Karpas-422 (cell line): ENCODE data around the gene GLRX5. TPM values are rescaled to one million over a fixed set of nuclear protein-coding genes. Genes with fewer than 3 reads are reported as not detected.
A peak's percentile ranks its signal among the peaks of the same experiment; 100 is the strongest.

Experiments
- DNase-seq: peaks from one replicate; pipeline ENCODE4 v3.0.0-alpha.2; 2015
- H2AFZ ChIP-seq: fragments of 200-600 bp; sonication (generic); 2 replicates; pipeline ENCODE4 v1.6.1; 2014; ENCODE audit warnings: antibody characterized with exemption, low read length, mixed read lengths
- H3K27ac ChIP-seq: fragments of 200-600 bp; sonication (generic); 2 replicates; pipeline ENCODE4 v1.5.1; 2014; ENCODE audit warnings: mild to moderate bottlenecking, low read length, moderate library complexity
- H3K27me3 ChIP-seq: fragments of 200-600 bp; sonication (generic); 2 replicates; pipeline ENCODE4 v1.6.1; 2014; ENCODE audit warnings: low read length, mixed read lengths
- H3K36me3 ChIP-seq: fragments of 200-600 bp; sonication (generic); 2 replicates; pipeline ENCODE4 v1.6.1; 2014; ENCODE audit warnings: low read length, mixed read lengths; ENCODE audit not compliant: insufficient read depth
- H3K4me1 ChIP-seq: fragments of 200-600 bp; sonication (generic); 2 replicates; pipeline ENCODE4 v1.6.1; 2014; ENCODE audit warnings: mild to moderate bottlenecking, low read length, mixed read lengths
- H3K4me2 ChIP-seq: fragments of 200-600 bp; sonication (generic); 2 replicates; pipeline ENCODE4 v1.6.1; 2014; ENCODE audit warnings: low read length, low read depth, mild to moderate bottlenecking; ENCODE audit not compliant: poor library complexity, severe bottlenecking
- H3K4me3 ChIP-seq: fragments of 200-600 bp; sonication (generic); 2 replicates; pipeline ENCODE4 v1.5.1; 2014; ENCODE audit warnings: mild to moderate bottlenecking, antibody characterized with exemption, low read length, mixed read lengths
- H3K79me2 ChIP-seq: fragments of 200-600 bp; sonication (generic); 2 replicates; pipeline ENCODE4 v1.6.1; 2014; ENCODE audit warnings: mild to moderate bottlenecking, low read length, mixed read lengths
- H3K9ac ChIP-seq: fragments of 200-600 bp; sonication (generic); 2 replicates; pipeline ENCODE4 v1.6.0; 2014; ENCODE audit warnings: low read length
- H3K9me2 ChIP-seq: fragments of 200-600 bp; sonication (generic), shearing (Covaris generic); replicated peaks from 2 replicates; pipeline ENCODE4 v1.6.0; 2014; ENCODE audit warnings: mild to moderate bottlenecking, low read length, moderate library complexity; ENCODE audit not compliant: insufficient read depth
- H3K9me3 ChIP-seq: fragments of 300-700, 200-600 bp; sonication (generic); 2 replicates; pipeline ENCODE4 v1.6.1; 2014; ENCODE audit warnings: low read length, mixed read lengths
- H4K20me1 ChIP-seq: fragments of 200-600 bp; sonication (generic); 2 replicates; pipeline ENCODE4 v1.6.1; 2014; ENCODE audit warnings: mild to moderate bottlenecking, antibody characterized with exemption, low read length, low read depth; ENCODE audit not compliant: insufficient read depth
- total RNA-seq: library from RNA; depleted of rRNA; stranded (reverse); fragments of >200 nt; shearing (Covaris generic); gene quantifications from 2 replicates; pipeline ENCODE4 v1.2.3, GENCODE V29; 2014; ENCODE audit warnings: low replicate concordance

Gene GLRX5
- total RNA-seq, 1 experiment from 2014 or later = 74.6 TPM

DNA sequence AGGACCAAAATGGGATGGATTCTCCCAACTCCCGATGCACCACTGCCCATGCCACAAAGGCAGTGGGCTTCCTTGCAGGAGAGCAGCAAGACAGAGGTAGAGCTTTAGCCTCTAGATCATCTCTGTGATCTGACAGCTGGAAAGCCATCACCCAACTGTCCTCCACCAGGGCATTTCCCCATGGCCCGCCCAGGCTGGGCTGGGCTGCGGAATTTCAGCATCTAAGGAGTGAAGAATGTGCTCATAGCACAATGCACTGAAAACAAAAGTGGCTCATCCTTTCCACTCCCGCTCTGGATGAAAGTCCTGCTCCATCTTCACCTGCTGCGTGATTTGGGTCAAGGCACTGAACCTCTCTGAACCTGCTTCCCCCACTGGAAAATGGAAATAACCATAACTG is 24.0 kb upstream of the GLRX5 start:
- H3K4me1 ChIP-seq = peaks cover 13% of the 10 kb centered on the region

GRCh38 chr14:95511687-95512086 is 23.2 kb upstream of the GLRX5 start:
- H3K27me3 ChIP-seq = no peaks in the 10 kb centered on the region
- H3K9ac ChIP-seq = no peak overlapping the region
- no peak overlapping the region for H3K27ac ChIP-seq
- H3K4me1 ChIP-seq = peaks cover 18% of the 10 kb centered on the region
- H3K4me3 ChIP-seq = no peak overlapping the region
- H2AFZ ChIP-seq = no peak overlapping the region
- DNase-seq = no peak
- H3K36me3 ChIP-seq = no peaks in the 10 kb centered on the region
- H4K20me1 ChIP-seq = peaks cover 4% of the 10 kb centered on the region; the same call in 1 of the 2 replicates
- no peak overlapping the region for H3K4me2 ChIP-seq
- H3K9me2 ChIP-seq = no peaks in the 10 kb centered on the region
- no peaks in the 10 kb centered on the region for H3K79me2 ChIP-seq
- H3K9me3 ChIP-seq = no peaks in the 10 kb centered on the region

More for the DNA sequence above, 24.0 kb upstream of the GLRX5 start:
- no peak for DNase-seq
- Histone ChIP-seq H3K9me2 (no peaks in the 10 kb centered on the region), H3K79me2 (no peaks in the 10 kb centered on the region), H3K9ac (no peak overlapping the region), H4K20me1 (peaks cover 4% of the 10 kb centered on the region; the same call in 1 of the 2 replicates), H2AFZ (no peak overlapping the region), H3K27ac (no peak overlapping the region), H3K27me3 (no peaks in the 10 kb centered on the region), H3K36me3 (no peaks in the 10 kb centered on the region), H3K4me3 (no peak overlapping the region), H3K9me3 (no peaks in the 10 kb centered on the region), H3K4me2 (no peak overlapping the region)

- Histone ChIP-seq H3K79me2 (no peaks in the 10 kb centered on the region), H3K4me2 (no peak overlapping the region), H3K4me3 (no peak overlapping the region), H3K9me2 (no peaks in the 10 kb centered on the region), H3K4me1 (peaks cover 31% of the 10 kb centered on the region), H3K27me3 (no peaks in the 10 kb centered on the region; the same call in 1 of the 2 replicates), H3K27ac (no peak overlapping the region), H3K36me3 (no peaks in the 10 kb centered on the region), H3K9ac (no peak overlapping the region), H4K20me1 (peaks cover 4% of the 10 kb centered on the region; the same call in 1 of the 2 replicates), H2AFZ (no peak overlapping the region), H3K9me3 (no peaks in the 10 kb centered on the region)
- DNase-seq = no peak
These were observed 21.6 kb upstream of the GLRX5 start for GRCh38 chr14:95513291-95513690.

GRCh38 chr14:95514131-95515079 is 20.4 kb upstream of the GLRX5 start:
- Histone ChIP-seq H2AFZ (no peak overlapping the region), H3K4me1 (peaks cover 40% of the 10 kb centered on the region), H3K4me2 (no peak overlapping the region), H3K27me3 (no peaks in the 10 kb centered on the region; the same call in 1 of the 2 replicates), H3K9me2 (no peaks in the 10 kb centered on the region), H3K79me2 (no peaks in the 10 kb centered on the region), H4K20me1 (peaks cover 2% of the 10 kb centered on the region; the same call in 1 of the 2 replicates), H3K9ac (no peak overlapping the region), H3K4me3 (no peak overlapping the region), H3K27ac (no peak overlapping the region), H3K36me3 (no peaks in the 10 kb centered on the region), H3K9me3 (no peaks in the 10 kb centered on the region)
- no peak for DNase-seq

- Histone ChIP-seq H3K27me3 (no peaks in the 10 kb centered on the region; the same call in 1 of the 2 replicates), H4K20me1 (no peaks in the 10 kb centered on the region; the same call in 1 of the 2 replicates), H3K9me3 (no peaks in the 10 kb centered on the region), H3K4me1 (peaks cover 47% of the 10 kb centered on the region), H3K36me3 (no peaks in the 10 kb centered on the region), H3K9me2 (no peaks in the 10 kb centered on the region), H3K9ac (no peak overlapping the region), H3K79me2 (no peaks in the 10 kb centered on the region), H2AFZ (no peak overlapping the region), H3K4me3 (no peak overlapping the region), H3K27ac (no peak overlapping the region), H3K4me2 (peak overlapping the region; percentile 82)
- no peak for DNase-seq
These were observed 19.8 kb upstream of the GLRX5 start for GRCh38 chr14:95515080-95515489.

DNA sequence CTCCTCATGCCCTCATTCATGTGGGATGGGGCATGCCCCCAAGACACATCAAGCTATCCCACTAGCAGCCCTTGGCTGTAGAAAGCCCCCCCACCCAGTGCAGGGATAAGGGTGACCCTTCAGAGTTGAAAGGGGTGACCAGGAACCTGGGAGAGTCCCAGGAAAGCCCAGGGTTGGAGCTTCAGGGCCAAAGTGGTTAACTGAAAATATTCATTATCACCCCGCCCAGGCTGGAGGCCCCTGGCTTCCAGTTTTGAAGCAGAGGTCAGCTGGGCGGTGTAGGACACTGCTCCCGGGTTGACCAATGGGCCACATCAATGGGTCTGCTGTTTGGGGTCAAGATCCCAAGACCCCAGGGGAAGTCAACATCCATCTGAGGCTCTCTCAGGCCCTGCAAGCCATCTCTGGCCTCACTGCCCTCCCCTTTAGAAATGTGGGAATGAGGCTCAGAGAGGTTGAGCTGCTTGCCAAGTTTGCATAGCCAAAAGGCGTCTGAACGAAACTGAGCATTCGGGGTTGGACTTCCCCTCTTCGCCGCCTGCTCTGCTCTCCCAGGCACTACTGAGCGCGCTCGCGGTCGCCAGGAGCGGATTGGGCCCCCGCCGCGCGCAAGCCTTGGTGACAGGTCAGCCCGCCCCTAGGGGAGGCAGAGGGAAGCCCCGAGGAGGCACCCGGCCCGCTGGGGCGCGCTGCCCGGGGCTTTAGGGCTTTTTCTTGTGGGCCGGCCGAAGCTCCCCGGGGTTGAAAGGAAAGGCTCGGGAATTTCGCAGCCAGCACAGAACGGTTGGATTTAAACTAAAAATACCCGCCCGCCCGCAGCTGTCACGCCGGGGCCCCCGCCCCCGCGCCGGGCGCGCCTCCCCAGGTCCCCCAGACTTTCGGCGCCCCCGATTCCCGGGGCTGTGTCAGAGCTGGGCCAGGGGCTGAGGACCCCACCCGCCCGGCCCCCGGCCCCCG is 19.0 kb upstream of the GLRX5 start:
- Histone ChIP-seq H3K4me1 (peaks cover 50% of the 10 kb centered on the region), H3K27ac (no peak overlapping the region), H3K27me3 (no peaks in the 10 kb centered on the region; the same call in 1 of the 2 replicates), H3K36me3 (no peaks in the 10 kb centered on the region), H3K4me2 (peak overlapping the region; percentile 82), H3K4me3 (peak overlapping the region; percentile 63), H3K79me2 (no peaks in the 10 kb centered on the region), H3K9ac (peak overlapping the region; percentile 60), H3K9me2 (no peaks in the 10 kb centered on the region), H3K9me3 (no peaks in the 10 kb centered on the region), H4K20me1 (no peaks in the 10 kb centered on the region; the same call in 1 of the 2 replicates), H2AFZ (peak overlapping the region; percentile 19; the same call in 1 of the 2 replicates)
- DNase-seq = peak; percentile 88

DNA sequence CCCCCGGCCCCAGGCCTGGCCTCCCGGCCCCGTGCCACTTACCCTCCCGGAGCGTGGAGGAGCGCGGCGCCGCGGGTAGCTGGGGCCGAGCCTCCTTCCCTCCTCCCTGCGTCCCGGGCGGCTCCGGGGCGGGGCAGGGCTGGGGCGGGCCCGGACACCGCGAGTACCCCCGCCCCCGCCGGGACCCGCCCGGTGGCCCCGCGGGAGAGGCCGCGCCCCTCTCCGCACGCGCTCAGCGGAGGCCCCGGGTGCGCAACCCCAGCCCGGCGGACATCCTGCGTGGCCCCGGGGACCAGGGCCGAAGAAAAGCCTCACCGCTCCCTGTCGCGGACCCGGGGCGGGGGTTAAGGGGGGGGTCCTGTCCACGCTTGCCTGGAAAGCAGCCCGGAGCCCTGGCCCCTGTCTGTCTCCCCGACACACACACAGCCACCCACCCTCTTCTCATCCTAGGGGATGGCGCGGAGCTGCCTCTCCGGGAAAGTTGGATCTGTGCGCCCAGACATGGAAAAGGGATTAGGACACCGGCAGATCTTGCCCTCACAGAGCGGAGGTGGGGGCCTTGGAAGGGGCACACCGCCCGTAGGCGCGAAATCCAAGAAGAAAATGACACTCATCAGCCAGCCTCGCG is 18.2 kb upstream of the GLRX5 start, which contains the start of gene SYNE3:
Gene SYNE3 (minus strand): TSS at position 97 of the 628 bp plus-strand sequence. CDS start 40,829 bp downstream, outside the sequence.
- DNase-seq = peak; percentile 55
- Histone ChIP-seq H3K4me1 (peaks cover 50% of the 10 kb centered on the region), H3K9me2 (no peaks in the 10 kb centered on the region), H3K9me3 (no peaks in the 10 kb centered on the region), H3K36me3 (no peaks in the 10 kb centered on the region), H3K9ac (peak within 1 kb of the TSS; percentile 60), H3K27ac (no peak within 1 kb of the TSS), H3K4me2 (peak within 1 kb of the TSS; percentile 82), H3K4me3 (peak within 1 kb of the TSS; percentile 63), H3K27me3 (no peaks in the 10 kb centered on the region; the same call in 1 of the 2 replicates), H3K79me2 (no peaks in the 10 kb centered on the region), H2AFZ (peak within 1 kb of the TSS; percentile 19; the same call in 1 of the 2 replicates), H4K20me1 (no peaks in the 10 kb centered on the region; the same call in 1 of the 2 replicates)
